GM12874 (cell line): ENCODE measurements around the gene CEP63.
A peak's percentile ranks its signal among the peaks of the same experiment; 100 is the strongest.

Experiments
- TF ChIP-seq, protein P1 (sequence below): IDR thresholded peaks from 2 replicates; pipeline ENCODE4 v1.5.1; 2011; ENCODE audit warnings: low read depth, mild to moderate bottlenecking, control low read depth, low read length, moderate library complexity; ENCODE audit not compliant: insufficient read depth

CEP63 gene

DNA sequence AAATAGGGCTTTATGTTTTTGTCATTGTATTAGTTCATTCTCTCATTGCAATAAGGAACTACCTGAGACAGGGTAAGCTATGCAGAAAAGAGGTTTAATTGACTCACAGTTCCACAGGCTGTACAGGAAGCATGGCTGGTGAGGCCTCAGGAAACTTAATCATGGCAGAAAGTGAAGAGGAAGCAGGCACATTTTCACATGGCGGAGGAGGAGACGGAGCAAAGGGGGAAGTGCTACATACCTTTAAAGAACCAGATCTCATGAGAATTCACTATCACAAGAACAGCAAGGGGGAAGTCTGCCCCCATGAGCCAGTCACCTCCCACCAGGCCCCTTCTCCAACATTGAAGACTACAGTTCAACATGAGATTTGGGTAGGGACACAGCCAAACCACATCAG, 25.6 kb downstream of the CEP63 start:
- TF ChIP-seq, protein P1, sequence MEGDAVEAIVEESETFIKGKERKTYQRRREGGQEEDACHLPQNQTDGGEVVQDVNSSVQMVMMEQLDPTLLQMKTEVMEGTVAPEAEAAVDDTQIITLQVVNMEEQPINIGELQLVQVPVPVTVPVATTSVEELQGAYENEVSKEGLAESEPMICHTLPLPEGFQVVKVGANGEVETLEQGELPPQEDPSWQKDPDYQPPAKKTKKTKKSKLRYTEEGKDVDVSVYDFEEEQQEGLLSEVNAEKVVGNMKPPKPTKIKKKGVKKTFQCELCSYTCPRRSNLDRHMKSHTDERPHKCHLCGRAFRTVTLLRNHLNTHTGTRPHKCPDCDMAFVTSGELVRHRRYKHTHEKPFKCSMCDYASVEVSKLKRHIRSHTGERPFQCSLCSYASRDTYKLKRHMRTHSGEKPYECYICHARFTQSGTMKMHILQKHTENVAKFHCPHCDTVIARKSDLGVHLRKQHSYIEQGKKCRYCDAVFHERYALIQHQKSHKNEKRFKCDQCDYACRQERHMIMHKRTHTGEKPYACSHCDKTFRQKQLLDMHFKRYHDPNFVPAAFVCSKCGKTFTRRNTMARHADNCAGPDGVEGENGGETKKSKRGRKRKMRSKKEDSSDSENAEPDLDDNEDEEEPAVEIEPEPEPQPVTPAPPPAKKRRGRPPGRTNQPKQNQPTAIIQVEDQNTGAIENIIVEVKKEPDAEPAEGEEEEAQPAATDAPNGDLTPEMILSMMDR = no peak

DNA sequence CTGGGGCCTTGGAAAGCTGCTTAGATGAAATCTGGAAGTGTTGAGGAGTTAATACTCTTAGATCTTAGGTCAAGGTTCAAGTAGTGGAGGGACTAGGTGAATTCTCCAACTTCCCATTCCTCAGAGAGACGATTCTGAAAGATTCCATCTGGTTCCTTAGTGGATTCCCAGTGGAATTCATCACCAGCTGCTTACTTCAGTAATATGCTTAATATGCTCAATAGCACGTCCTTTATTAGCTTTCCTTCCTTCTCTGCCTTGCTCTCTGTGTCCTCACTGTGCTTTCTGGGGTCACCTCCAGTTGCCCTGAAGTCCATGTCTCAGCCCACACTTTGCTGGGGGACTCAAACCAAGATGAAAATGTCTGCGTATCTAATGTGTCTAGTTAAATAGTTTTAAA, 31.0 kb downstream of the CEP63 start:
- TF ChIP-seq, protein P1 = no peak

DNA sequence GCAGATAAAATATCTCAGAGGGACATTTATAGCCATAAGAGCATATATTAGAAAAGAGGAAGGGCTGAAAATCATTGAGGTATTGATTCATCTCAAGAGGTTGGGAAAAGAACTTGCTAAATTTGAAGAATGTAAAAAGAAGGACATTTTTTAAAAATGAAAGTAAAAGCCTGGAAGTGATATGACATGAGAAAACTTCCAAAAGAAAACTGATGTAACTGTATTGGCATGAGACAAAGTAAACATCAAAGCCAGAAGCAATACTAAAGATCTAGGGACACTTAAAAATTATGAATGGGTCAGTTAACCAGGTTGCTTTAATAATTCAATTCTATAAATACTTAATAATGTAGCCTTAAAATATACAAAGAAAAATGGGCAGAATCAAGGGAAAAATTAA, 31.9 kb downstream of the CEP63 start:
- TF ChIP-seq, protein P1 = no peak

DNA sequence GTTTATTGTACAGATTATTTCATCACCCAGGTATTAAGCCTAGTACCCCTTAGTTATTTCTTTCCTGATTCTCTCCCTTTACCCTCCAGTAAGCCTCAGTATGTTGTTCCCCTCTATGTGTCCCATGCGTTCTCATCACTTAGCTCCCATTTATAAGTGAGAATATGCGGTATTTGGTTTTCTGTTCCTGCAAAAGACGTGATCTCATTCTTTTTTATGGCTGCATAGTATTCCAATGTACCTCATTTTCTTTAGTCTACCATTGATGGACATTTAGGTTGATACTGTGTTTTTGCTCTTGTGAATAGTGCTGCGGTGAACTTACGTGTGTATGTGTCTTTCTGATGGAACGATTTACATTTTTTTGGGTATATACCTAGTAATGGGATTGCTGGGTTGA, 36.7 kb downstream of the CEP63 start:
- TF ChIP-seq, protein P1 = no peak

DNA sequence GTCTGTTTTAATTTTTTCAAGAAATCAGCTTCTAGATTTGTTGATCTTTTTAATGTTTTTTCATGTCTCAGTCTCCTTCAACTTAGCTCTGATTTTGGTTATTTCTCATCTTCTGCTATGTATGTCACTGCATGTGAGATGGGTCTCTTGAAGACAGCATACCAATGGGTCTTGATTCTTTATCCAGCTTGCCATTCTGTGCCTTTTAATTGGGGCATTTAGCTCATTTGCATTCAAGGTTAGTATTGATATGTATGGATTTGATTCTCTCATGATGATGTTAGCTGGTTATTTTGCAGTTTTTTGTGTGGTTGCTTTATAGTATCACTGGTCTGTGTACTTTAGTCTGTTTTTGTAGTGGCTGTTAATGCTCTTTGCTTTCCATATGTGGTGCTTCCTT, 39.4 kb downstream of the CEP63 start:
- TF ChIP-seq, protein P1 = no peak

DNA sequence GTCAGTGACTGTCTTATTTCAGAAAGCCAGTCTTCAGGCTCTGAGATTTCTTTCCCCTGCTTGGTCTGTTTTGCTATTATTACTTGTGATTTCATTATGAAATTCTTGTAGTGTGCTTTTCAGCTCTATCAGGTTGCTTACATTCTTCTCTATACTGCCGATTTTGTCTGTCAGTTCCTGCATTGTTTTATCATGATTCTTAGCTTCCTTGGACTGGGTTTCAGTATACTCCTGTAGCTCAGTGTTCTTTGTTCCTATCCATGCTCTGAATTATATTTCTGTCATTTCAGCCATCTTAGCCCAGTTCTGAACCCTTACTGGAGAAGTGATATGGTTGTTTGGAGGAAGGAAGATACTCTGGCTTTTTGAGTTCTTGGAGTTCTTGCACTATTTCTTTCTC, 40.5 kb downstream of the CEP63 start:
- TF ChIP-seq, protein P1 = no peak

DNA sequence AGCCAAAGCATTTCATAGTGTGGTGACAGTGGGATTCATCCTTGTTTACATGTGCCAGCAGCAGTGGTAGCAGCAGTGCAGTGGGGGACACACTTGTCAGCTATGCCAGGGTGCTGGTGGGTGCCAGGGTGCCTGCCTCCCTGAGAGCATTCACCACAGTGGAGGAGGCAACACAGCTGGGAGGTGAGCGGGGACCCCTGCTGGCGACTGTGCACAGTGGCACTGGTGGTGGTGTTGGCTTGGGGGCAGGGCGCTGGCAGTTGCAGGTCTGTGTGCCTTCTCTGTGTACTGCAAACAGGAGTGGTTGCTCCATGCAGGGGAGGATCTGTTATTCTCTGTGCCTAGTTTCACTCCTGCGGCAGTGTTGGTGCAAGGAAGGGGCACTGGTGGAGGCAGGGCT, 41.2 kb downstream of the CEP63 start:
- TF ChIP-seq, protein P1 = peak; percentile 34; the same call in 1 of the 2 replicates
